ENCODE measurements around the gene KDM4F. TPM values are rescaled to one million over a fixed set of nuclear protein-coding genes. Genes with fewer than 3 reads are reported as not detected.
A peak's percentile ranks its signal among the peaks of the same experiment; 100 is the strongest.

The KDM4F gene
- total RNA-seq, 4 donors from 2014 or later, result not detected

DNA sequence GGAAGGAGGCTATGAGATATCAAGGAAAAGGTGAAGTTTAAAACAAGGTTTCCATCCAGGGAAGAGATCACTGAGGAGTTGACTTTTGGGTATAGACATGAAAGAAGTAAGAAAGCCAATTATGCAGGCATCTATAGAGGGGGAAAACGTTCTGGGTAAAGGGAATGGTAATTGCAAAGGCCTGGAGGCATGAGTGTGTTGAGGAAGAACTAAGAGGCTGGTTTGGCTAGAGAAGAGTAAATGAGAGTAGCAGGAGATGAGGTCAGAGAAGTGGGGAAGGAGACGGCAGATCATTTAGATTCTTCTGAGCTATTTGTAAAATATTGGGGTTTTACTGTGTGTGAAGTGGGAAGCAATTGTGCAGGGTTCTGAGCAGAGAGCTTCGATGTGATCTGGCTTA, 48.0 kb downstream of the KDM4F start:
- H3K27me3 ChIP-seq, result no peaks in the 10 kb centered on the region
- no peak overlapping the region for H3K27ac ChIP-seq
- intact Hi-C loops (cut with DNase I; ENCODE audit: low total_unique reads) (no loop called here), in situ Hi-C loops (cut with MboI; ENCODE audit: low pct_ligation_motif_present in 1 of 4, low pct_unique_long_range_greater_than_20kb in 1 of 4, low sequenced_read_pairs in 3 of 4) (no loop called here)
- peaks cover 5 to 67% (median 36%) of the 10 kb centered on the region in 4 donors for H3K4me1 ChIP-seq
- DNase-seq, result no peak
- TF ChIP-seq POLR2A (IDR thresholded peaks at IDR 0.05), result no peak
- no peak for TF ChIP-seq POLR2AphosphoS5 (IDR thresholded peaks at IDR 0.05)
- no peak for TF ChIP-seq EP300 (IDR thresholded peaks at IDR 0.05; ENCODE audit: low read depth)
- no peak for TF ChIP-seq CTCF (IDR thresholded peaks at IDR 0.05)
- 67 to 76% methylated on average over 3 of the region's 3 CpGs for WGBS, 2 donors (ENCODE audit: low coverage in 1 of 2)
- H3K4me3 ChIP-seq, result no peak overlapping the region
- H3K9me3 ChIP-seq, result no peaks in the 10 kb centered on the region
- no peaks in the 10 kb centered on the region for H3K36me3 ChIP-seq

DNA sequence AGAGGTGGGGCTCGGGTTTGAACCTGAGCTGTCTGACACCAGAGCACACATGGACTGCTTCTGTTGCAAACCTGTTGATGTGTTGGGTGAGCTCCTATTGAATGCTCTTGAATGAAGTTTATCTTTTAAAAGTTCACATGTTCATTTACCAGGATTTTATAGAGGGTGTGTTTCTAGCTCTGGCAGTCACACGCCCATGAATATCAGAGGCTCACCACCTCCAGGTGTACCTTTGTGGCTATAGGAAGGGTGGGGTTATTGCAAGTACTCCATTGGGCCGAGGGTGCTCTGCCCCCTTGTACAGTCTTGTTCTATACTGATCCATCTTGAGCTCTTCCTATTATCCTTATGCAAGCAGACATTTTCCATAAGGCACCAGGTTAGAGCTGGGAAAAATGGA, 49.6 kb downstream of the KDM4F start:
- intact Hi-C loops (cut with DNase I; ENCODE audit: low total_unique reads) (no loop called here), in situ Hi-C loops (cut with MboI; ENCODE audit: low pct_ligation_motif_present in 1 of 4, low pct_unique_long_range_greater_than_20kb in 1 of 4, low sequenced_read_pairs in 3 of 4) (no loop called here)
- no peaks in the 10 kb centered on the region for H3K9me3 ChIP-seq
- H3K4me1 ChIP-seq, result peaks cover 5 to 51% (median 22%) of the 10 kb centered on the region in 4 donors
- H3K27me3 ChIP-seq, result no peaks in the 10 kb centered on the region
- DNase-seq, result peak; percentile 50
- H3K36me3 ChIP-seq, result no peaks in the 10 kb centered on the region
- no peak overlapping the region for H3K4me3 ChIP-seq
- H3K27ac ChIP-seq, result peak overlapping the region; percentile 52 to 76 (median 70)
- TF ChIP-seq POLR2A (IDR thresholded peaks at IDR 0.05), result no peak
- no peak for TF ChIP-seq CTCF (IDR thresholded peaks at IDR 0.05)
- no peak for TF ChIP-seq EP300 (IDR thresholded peaks at IDR 0.05; ENCODE audit: low read depth)
- TF ChIP-seq POLR2AphosphoS5 (IDR thresholded peaks at IDR 0.05), result peak in 1 of 3 donors; percentile 19
- WGBS, 2 donors (ENCODE audit: low coverage in 1 of 2), result 33 to 52% methylated on average over 1 to 3 of the region's 3 CpGs

- Histone ChIP-seq H3K36me3 (no peaks in the 10 kb centered on the region), H3K4me3 (no peak overlapping the region), H3K9me3 (no peaks in the 10 kb centered on the region), H3K27me3 (no peaks in the 10 kb centered on the region), H3K27ac (peak overlapping the region in 3 of 4 donors; percentile 11 to 76 (median 52)), H3K4me1 (peaks cover 0 to 40% (median 19%) of the 10 kb centered on the region in 4 donors)
- intact Hi-C loops (cut with DNase I; ENCODE audit: low total_unique reads) (no loop called here), in situ Hi-C loops (cut with MboI; ENCODE audit: low pct_ligation_motif_present in 1 of 4, low pct_unique_long_range_greater_than_20kb in 1 of 4, low sequenced_read_pairs in 3 of 4) (no loop called here)
- no peak for DNase-seq
- no peak for TF ChIP-seq POLR2A (IDR thresholded peaks at IDR 0.05)
- no peak for TF ChIP-seq CTCF (IDR thresholded peaks at IDR 0.05)
- TF ChIP-seq POLR2AphosphoS5 (IDR thresholded peaks at IDR 0.05), result no peak
- no peak for TF ChIP-seq EP300 (IDR thresholded peaks at IDR 0.05; ENCODE audit: low read depth)
- WGBS, 2 donors (ENCODE audit: low coverage in 1 of 2), result 96 to 97% methylated on average over 3 to 4 of the region's 4 CpGs
Measured at GRCh38 chr11:95100191-95100648, 51.0 kb downstream of the KDM4F start.

Other genes starting within 250 kb of the KDM4F start
- 10 to 100 TPM; 26.2 to 55.9 (median 46.2) TPM for gene CWC15, start 75.9 kb upstream of the KDM4F start, total RNA-seq
- gene KDM4D, start 75.7 kb upstream of the KDM4F start, total RNA-seq, result 1 to 10 TPM in 1 of 4 donors, under 1 TPM in 2, not detected in 1; 0.27 to 3.0 (median 0.32) TPM
- gene KDM4E, start 24.2 kb upstream of the KDM4F start, total RNA-seq, result not detected
- 10 to 100 TPM; 28.5 to 37.8 (median 33.3) TPM for gene SRSF8, start 17.5 kb downstream of the KDM4F start, total RNA-seq
- gene ENDOD1, start 40.4 kb downstream of the KDM4F start, total RNA-seq, result 10 to 100 TPM; 36.4 to 86.2 (median 73.2) TPM
- gene SESN3, start 181.8 kb downstream of the KDM4F start, total RNA-seq, result 10 to 100 TPM in 3 of 4 donors, 1 to 10 TPM in 1; 3.4 to 16.8 (median 11.0) TPM